Stimulated activated CD8-positive, alpha-beta memory T cell treated with anti-CD3 and anti-CD28 coated beads, Interleukin-7, amount 100 ng/mL, for 1 hour (primary cell): Measurements from ENCODE around the gene PIK3R4.

Source experiments
- DNase-seq, 2 donors: peaks; one replicate each; pipeline ENCODE4 v3.0.0-alpha.2; 2020; ENCODE audit warnings: low read depth in 2 of 2

The PIK3R4 gene

GRCh38 chr3:130640027-130640426, 106.6 kb downstream of the PIK3R4 start:
- no peak for DNase-seq

- DNase-seq = no peak
These were observed 110.0 kb downstream of the PIK3R4 start for GRCh38 chr3:130636480-130637234.

GRCh38 chr3:130635978-130636377, 110.7 kb downstream of the PIK3R4 start:
- DNase-seq = no peak

- DNase-seq = no peak
These were observed 111.3 kb downstream of the PIK3R4 start for GRCh38 chr3:130635285-130635684.
